Uterus (tissue), 2 donors: ENCODE results near the gene ADRA2B.

Source experiments
- POLR2A ChIP-seq, 2 donors: fragments of 450-650 bp; IDR thresholded peaks; one replicate each; pipeline ENCODE4 v1.6.1; 2016; ENCODE audit warnings: antibody characterized with exemption in 2 of 2, mild to moderate bottlenecking in 1 of 2, moderate library complexity in 1 of 2
- TF ChIP-seq, protein P1 (sequence below), 4 experiments: fragments of 200-600 bp in 2 of 4; fragments of 450-650 bp in 2 of 4; sonication (generic) in 2 of 4; IDR thresholded peaks; one replicate each; pipeline ENCODE4 v1.5.1; 2016 to 2019; ENCODE audit warnings: antibody characterized with exemption in 4 of 4, mild to moderate bottlenecking in 2 of 4, moderate library complexity in 1 of 4

DNA sequence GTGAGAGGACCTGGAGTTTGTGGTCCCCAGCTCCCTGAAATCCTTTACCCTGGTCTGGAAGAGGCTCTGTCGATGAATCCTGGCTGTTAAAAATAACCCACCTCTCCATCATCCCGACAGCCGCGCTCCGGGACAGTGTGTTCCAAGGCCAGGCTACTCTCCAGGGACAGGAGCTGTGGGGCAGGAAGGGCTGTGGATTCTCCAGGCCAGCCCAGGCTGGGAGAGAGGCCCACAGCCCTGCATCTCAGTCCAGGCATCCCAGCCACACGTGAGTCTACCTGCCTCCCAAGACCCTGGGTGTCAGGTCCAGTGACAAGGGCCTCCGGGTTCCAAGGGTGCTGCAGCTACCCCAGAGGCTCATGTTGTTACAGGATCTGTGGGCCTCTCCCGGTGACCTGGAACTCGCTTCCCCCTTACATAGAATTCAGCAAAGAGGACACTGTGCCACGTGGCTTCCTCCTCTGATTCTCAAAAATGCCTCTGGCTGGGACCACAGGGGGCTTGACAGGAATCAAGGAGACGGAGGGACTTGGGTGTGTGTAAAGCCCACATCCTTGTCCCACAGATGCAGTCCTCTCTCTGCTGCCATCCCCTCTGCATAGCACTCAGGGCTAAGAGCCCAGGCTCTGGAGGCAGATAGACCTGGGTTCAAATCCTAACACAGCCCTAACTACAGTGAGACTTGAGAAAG, 17.3 kb downstream of the ADRA2B start:
- TF ChIP-seq, protein P1, sequence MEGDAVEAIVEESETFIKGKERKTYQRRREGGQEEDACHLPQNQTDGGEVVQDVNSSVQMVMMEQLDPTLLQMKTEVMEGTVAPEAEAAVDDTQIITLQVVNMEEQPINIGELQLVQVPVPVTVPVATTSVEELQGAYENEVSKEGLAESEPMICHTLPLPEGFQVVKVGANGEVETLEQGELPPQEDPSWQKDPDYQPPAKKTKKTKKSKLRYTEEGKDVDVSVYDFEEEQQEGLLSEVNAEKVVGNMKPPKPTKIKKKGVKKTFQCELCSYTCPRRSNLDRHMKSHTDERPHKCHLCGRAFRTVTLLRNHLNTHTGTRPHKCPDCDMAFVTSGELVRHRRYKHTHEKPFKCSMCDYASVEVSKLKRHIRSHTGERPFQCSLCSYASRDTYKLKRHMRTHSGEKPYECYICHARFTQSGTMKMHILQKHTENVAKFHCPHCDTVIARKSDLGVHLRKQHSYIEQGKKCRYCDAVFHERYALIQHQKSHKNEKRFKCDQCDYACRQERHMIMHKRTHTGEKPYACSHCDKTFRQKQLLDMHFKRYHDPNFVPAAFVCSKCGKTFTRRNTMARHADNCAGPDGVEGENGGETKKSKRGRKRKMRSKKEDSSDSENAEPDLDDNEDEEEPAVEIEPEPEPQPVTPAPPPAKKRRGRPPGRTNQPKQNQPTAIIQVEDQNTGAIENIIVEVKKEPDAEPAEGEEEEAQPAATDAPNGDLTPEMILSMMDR (IDR thresholded peaks at IDR 0.05), result no peak
- no peak for TF ChIP-seq POLR2A (IDR thresholded peaks at IDR 0.05)
